Body of pancreas (tissue), 4 donors: Measurements from ENCODE around the gene SOX10. TPM values are rescaled to one million over a fixed set of nuclear protein-coding genes. Genes with fewer than 3 reads are reported as not detected.

Experiments
- ATAC-seq: fragments of 150-250 bp; one replicate; pipeline ENCODE4 v1.9.1; 2016
- DNase-seq, 4 donors: peaks; one replicate each; pipeline ENCODE4 v3.0.0-alpha.2; 2019
- H3K27ac ChIP-seq, 4 donors: fragments of 200-600 bp; sonication (generic); 1 replicate in 3 of 4; 2 replicates in 1 of 4; pipeline versions ENCODE4 v1.5.1 to v1.6.1; 2016 to 2019; ENCODE audit warnings: mild to moderate bottlenecking in 1 of 4, mixed read lengths in 1 of 4, moderate library complexity in 1 of 4
- H3K27me3 ChIP-seq, 2 donors: fragments of 200-600 bp; sonication (generic); one replicate each; pipeline ENCODE4 v1.6.0; 2016; ENCODE audit warnings: mild to moderate bottlenecking in 1 of 2
- H3K36me3 ChIP-seq, 2 donors: fragments of 200-600 bp; sonication (generic); replicated peaks in 1 of 2; 2 replicates each; pipeline ENCODE4 v1.5.1; 2016; ENCODE audit warnings: low read depth in 2 of 2; ENCODE audit not compliant: insufficient read depth in 1 of 2
- H3K4me1 ChIP-seq: fragments of 200-600 bp; sonication (generic); one replicate; pipeline ENCODE4 v1.6.0; 2016
- H3K4me3 ChIP-seq, 2 donors: fragments of 200-600 bp; sonication (generic); 1 replicate in 1 of 2; 2 replicates in 1 of 2; pipeline ENCODE4 v1.5.1; 2016 to 2019
- H3K9me3 ChIP-seq, 3 donors: fragments of 200-600 bp; sonication (generic); 1 replicate in 2 of 3; 2 replicates in 1 of 3; pipeline ENCODE4 v1.5.1; 2016
- CTCF ChIP-seq, 7 experiments: fragments of 450-650 bp in 4 of 7; fragments of 200-600 bp in 3 of 7; sonication (generic) in 3 of 7; IDR thresholded peaks; one replicate each; pipeline ENCODE4 v1.5.1; 2016 to 2019; ENCODE audit warnings: antibody characterized with exemption in 7 of 7
- POLR2A ChIP-seq, 3 donors: fragments of 450-650 bp; IDR thresholded peaks; one replicate each; pipeline ENCODE4 v1.6.1; 2016; ENCODE audit warnings: antibody characterized with exemption in 3 of 3, mild to moderate bottlenecking in 2 of 3
- WGBS, 2 donors: methylation state at CpG; one replicate each; pipeline ENCODE4 v1.1.5; 2017; 5-methylcytosine and 5-hydroxymethylcytosine counted together
- intact Hi-C: fragments of 100-400 bp; cut with DNase I; formaldehyde crosslinking; loops from one replicate; pipeline ENCODE4 v1.15.1; 2023
- total RNA-seq, 2 donors: library from RNA; depleted of rRNA; stranded (reverse); fragments of >200 nt; gene quantifications; one replicate each; pipeline ENCODE4 v1.1.0, GENCODE V29; 2016

Gene SOX10
- total RNA-seq, 2 donors from 2014 or later: 0.66 TPM; not detected in 1

GRCh38 chr22:38027487-38027886 lies 43.1 kb upstream of the SOX10 start:
- Histone ChIP-seq H3K36me3 (no peaks in the 10 kb centered on the region), H3K27me3 (no peaks in the 10 kb centered on the region), H3K4me3 (no peak overlapping the region), H3K27ac (no peak overlapping the region), H3K4me1 (no peaks in the 10 kb centered on the region), H3K9me3 (no peaks in the 10 kb centered on the region)
- TF ChIP-seq POLR2A (IDR thresholded peaks at IDR 0.05): no peak
- TF ChIP-seq CTCF (IDR thresholded peaks at IDR 0.05): no peak
- no peak for DNase-seq
- 83 to 91% methylated on average over 9 of the region's 9 CpGs for WGBS, 2 donors
- intact Hi-C loops: no loop called here
- no peak for ATAC-seq

- Histone ChIP-seq H3K27ac (no peak overlapping the region), H3K27me3 (no peaks in the 10 kb centered on the region), H3K4me1 (no peaks in the 10 kb centered on the region), H3K9me3 (no peaks in the 10 kb centered on the region), H3K4me3 (no peak overlapping the region), H3K36me3 (no peaks in the 10 kb centered on the region)
- DNase-seq: no peak
- no peak for ATAC-seq
- no peak for TF ChIP-seq CTCF (IDR thresholded peaks at IDR 0.05)
- no peak for TF ChIP-seq POLR2A (IDR thresholded peaks at IDR 0.05)
- WGBS, 2 donors: 75 to 86% methylated on average over 11 to 19 of the region's 22 CpGs
- intact Hi-C loops: no loop called here
These were observed 42.1 kb upstream of the SOX10 start for GRCh38 chr22:38026130-38027111.

- ATAC-seq (no peak), DNase-seq (no peak)
- Histone ChIP-seq H3K36me3 (no peaks in the 10 kb centered on the region), H3K9me3 (no peaks in the 10 kb centered on the region), H3K27ac (no peak overlapping the region), H3K4me3 (no peak overlapping the region), H3K4me1 (no peaks in the 10 kb centered on the region), H3K27me3 (no peaks in the 10 kb centered on the region)
- 87 to 90% methylated on average over 8 of the region's 8 CpGs for WGBS, 2 donors
- TF ChIP-seq CTCF (IDR thresholded peaks at IDR 0.05) (no peak), POLR2A (IDR thresholded peaks at IDR 0.05) (no peak)
- intact Hi-C loops: no loop called here
These were observed 41.2 kb upstream of the SOX10 start for GRCh38 chr22:38025514-38025913.

- H3K27ac ChIP-seq: no peak overlapping the region
- no peak overlapping the region for H3K4me3 ChIP-seq
- intact Hi-C loops: no loop called here
- peaks cover under 1% of the 10 kb centered on the region for H3K4me1 ChIP-seq
- WGBS, 2 donors: 78 to 83% methylated on average over 6 of the region's 6 CpGs
- H3K36me3 ChIP-seq: no peaks in the 10 kb centered on the region
- ATAC-seq: no peak
- no peaks in the 10 kb centered on the region for H3K9me3 ChIP-seq
- no peaks in the 10 kb centered on the region for H3K27me3 ChIP-seq
- TF ChIP-seq CTCF (IDR thresholded peaks at IDR 0.05): no peak
- no peak for TF ChIP-seq POLR2A (IDR thresholded peaks at IDR 0.05)
- DNase-seq: no peak
These were observed 38.7 kb upstream of the SOX10 start for GRCh38 chr22:38023045-38023444.
